Measurements from ENCODE around the gene PDGFRA. TPM values are rescaled to one million over a fixed set of nuclear protein-coding genes. Genes with fewer than 3 reads are reported as not detected.

PDGFRA gene
- total and polyA plus RNA-seq, 10 of the 15 experiments (the other 5 are each of a cell fraction or from before 2014, with no cell fraction given), result 0.01 to 0.28 (median 0.06) TPM; not detected in 5

DNA sequence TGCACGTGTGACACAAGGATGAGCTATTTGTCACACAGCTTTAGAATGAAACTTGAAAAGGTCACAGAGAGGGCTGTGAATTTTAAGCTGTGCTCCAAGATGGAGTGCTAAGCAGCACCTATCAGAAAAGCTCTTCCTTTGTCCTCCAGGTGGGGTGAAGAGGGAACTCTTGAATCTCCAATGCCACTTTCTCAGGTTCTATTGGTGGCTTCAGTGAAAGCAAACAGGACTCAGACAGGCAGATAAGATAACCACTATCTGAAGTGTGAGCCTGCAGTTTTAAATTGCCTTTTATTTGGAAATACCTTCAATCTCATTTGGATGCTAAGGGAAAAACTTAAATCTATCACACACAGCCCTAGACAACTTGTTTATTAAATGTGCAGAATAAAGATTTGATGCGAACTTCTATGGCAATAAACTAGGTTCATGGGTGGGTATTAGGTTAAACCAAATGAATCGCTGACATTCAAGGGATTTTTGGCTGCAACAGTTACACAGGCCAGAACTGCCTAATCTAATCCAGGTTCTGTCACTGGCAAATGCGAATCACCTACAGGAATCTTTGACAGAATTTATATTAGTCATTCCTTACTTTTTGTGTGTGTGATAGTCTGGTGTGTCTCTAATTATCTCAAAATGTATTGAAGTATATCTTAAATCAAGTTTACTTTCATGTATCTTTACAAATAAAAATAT, 13.6 kb upstream of the PDGFRA start:
- Histone ChIP-seq H3K4me1 (ENCODE audit: control insufficient read depth, insufficient read depth, low read length) (no peaks in the 10 kb centered on the region), H3K79me2 (ENCODE audit: control insufficient read depth, insufficient read depth, low read length) (no peaks in the 10 kb centered on the region), H3K27ac (ENCODE audit: control insufficient read depth, insufficient read depth) (no peak overlapping the region), H3K4me3 (no peak overlapping the region), H4K20me1 (ENCODE audit: control insufficient read depth, insufficient read depth) (no peaks in the 10 kb centered on the region), H3K36me3 (ENCODE audit: control insufficient read depth in 2 of 2, insufficient read depth in 2 of 2, low read length in 1 of 2) (no peaks in the 10 kb centered on the region), H3K9ac (ENCODE audit: control insufficient read depth, insufficient read depth, low read length) (no peak overlapping the region), H3K27me3 (replicated peaks in 1 of 2; ENCODE audit: control insufficient read depth in 2 of 2, insufficient read depth in 2 of 2, low read length in 1 of 2) (no peaks in the 10 kb centered on the region; a peak in 2 of 4 replicates), H3K9me3 (replicated peaks; ENCODE audit: control insufficient read depth, insufficient read depth, low read length) (no peaks in the 10 kb centered on the region), H2AFZ (ENCODE audit: control insufficient read depth, low read depth, low read length) (no peak overlapping the region), H3K4me2 (ENCODE audit: control insufficient read depth, insufficient read depth) (no peak overlapping the region)
- in situ Hi-C loops (cut with MboI), result loop anchor here (10.0 kb wide), 1 partner anchor 731 kb away; no protein-coding TSS in a partner anchor
- BruUV-seq (replicated peaks), result no TSS peak
- POLR2A ChIA-PET, result interaction anchor here (0.7 kb wide), 1 partner anchor 84 kb away, joined by 4 read pairs; no protein-coding TSS in a partner anchor
- no peak for FAIRE-seq
- WGBS (ENCODE audit: insufficient coverage, insufficient replicate concordance, low lambda C conversion rate, missing lambda C conversion rate), result 35% methylated on average over 4 of the region's 4 CpGs
- CTCF ChIA-PET, result interaction anchor here (1.3 to 8.5 kb wide), 6 partner anchors 18 to 510 kb away, joined by 3 to 130 read pairs (median 11); no protein-coding TSS in a partner anchor
- DNase-seq (ENCODE audit: low read depth, low spot score), result no peak
- SMC1A ChIA-PET (ENCODE audit: uncharacterized antibody, unreplicated experiment), result interaction anchor here (0.7 to 6.3 kb wide), 10 partner anchors 13 to 1031 kb away, joined by 3 to 63 read pairs (median 4); partner anchors contain the start of gene PDGFRA
- TF ChIP-seq TARDBP (IDR thresholded peaks at IDR 0.05; ENCODE audit: borderline replicate concordance) (no peak), RCOR1 (conservative IDR thresholded peaks at IDR 0.05; ENCODE audit: low read depth, low read length) (no peak), MYB (IDR thresholded peaks at IDR 0.05; ENCODE audit: borderline replicate concordance, low read depth, low read length) (no peak), ETV6 (conservative IDR thresholded peaks at IDR 0.05 in 1 of 2, IDR thresholded peaks at IDR 0.05 in 1 of 2; ENCODE audit: borderline replicate concordance in 1 of 2, low read depth in 1 of 2) (no peak), RAD51 (IDR thresholded peaks at IDR 0.05) (no peak)
- TF ChIP-seq, protein P1, sequence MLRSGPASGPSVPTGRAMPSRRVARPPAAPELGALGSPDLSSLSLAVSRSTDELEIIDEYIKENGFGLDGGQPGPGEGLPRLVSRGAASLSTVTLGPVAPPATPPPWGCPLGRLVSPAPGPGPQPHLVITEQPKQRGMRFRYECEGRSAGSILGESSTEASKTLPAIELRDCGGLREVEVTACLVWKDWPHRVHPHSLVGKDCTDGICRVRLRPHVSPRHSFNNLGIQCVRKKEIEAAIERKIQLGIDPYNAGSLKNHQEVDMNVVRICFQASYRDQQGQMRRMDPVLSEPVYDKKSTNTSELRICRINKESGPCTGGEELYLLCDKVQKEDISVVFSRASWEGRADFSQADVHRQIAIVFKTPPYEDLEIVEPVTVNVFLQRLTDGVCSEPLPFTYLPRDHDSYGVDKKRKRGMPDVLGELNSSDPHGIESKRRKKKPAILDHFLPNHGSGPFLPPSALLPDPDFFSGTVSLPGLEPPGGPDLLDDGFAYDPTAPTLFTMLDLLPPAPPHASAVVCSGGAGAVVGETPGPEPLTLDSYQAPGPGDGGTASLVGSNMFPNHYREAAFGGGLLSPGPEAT (IDR thresholded peaks at IDR 0.05; ENCODE audit: low read depth), result no peak
- TF ChIP-seq, protein P2, sequence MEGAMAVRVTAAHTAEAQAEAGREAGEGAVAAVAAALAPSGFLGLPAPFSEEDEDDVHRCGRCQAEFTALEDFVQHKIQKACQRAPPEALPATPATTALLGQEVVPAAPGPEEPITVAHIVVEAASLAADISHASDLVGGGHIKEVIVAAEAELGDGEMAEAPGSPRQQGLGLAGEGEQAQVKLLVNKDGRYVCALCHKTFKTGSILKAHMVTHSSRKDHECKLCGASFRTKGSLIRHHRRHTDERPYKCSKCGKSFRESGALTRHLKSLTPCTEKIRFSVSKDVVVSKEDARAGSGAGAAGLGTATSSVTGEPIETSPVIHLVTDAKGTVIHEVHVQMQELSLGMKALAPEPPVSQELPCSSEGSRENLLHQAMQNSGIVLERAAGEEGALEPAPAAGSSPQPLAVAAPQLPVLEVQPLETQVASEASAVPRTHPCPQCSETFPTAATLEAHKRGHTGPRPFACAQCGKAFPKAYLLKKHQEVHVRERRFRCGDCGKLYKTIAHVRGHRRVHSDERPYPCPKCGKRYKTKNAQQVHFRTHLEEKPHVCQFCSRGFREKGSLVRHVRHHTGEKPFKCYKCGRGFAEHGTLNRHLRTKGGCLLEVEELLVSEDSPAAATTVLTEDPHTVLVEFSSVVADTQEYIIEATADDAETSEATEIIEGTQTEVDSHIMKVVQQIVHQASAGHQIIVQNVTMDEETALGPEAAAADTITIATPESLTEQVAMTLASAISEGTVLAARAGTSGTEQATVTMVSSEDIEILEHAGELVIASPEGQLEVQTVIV (IDR thresholded peaks at IDR 0.05; ENCODE audit: borderline replicate concordance, partially characterized antibody), result no peak
- no peak for ATAC-seq
- intact Hi-C loops (cut with micrococcal nuclease; ENCODE audit: unreplicated experiment), result no loop called here
- RAD21 ChIA-PET (ENCODE audit: unreplicated experiment), result interaction anchor here (0.9 to 1.6 kb wide), 4 partner anchors 19 to 510 kb away, joined by 3 to 7 read pairs (median 4); no protein-coding TSS in a partner anchor
